Astrocyte (in vitro differentiated cells and primary cell): ENCODE results near the gene TMEM116.

Experiments used
- EZH2 ChIP-seq: IDR thresholded peaks from 2 replicates; pipeline ENCODE4 v1.6.1; 2012; ENCODE audit warnings: mild to moderate bottlenecking, low read length, inconsistent platforms; ENCODE audit not compliant: insufficient read depth
- TF ChIP-seq, protein P1 (sequence below): IDR thresholded peaks from 2 replicates; pipeline ENCODE4 v1.5.1; 2011; ENCODE audit warnings: low read depth, mild to moderate bottlenecking, inconsistent platforms, low read length, moderate library complexity; ENCODE audit not compliant: insufficient read depth

DNA sequence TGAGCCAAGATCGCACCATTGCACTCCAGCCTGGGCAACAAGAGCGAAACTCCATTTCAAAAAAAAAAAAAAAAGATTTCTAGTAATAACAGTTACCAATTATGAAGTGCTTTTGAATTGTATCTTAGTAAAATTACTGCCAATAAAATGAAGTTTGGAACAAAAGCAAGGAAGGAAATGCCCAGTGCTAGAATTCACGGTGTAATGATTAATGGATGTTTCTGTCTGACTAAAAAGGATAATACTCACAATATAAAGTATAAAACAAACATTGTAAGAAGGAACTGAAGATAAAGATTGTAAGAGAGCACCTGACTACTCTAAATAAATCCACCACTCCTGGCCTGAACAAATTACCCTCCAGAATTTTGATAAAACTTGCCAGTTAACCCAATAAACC is 4.0 kb downstream of the TMEM116 start:
- TF ChIP-seq, protein P1, sequence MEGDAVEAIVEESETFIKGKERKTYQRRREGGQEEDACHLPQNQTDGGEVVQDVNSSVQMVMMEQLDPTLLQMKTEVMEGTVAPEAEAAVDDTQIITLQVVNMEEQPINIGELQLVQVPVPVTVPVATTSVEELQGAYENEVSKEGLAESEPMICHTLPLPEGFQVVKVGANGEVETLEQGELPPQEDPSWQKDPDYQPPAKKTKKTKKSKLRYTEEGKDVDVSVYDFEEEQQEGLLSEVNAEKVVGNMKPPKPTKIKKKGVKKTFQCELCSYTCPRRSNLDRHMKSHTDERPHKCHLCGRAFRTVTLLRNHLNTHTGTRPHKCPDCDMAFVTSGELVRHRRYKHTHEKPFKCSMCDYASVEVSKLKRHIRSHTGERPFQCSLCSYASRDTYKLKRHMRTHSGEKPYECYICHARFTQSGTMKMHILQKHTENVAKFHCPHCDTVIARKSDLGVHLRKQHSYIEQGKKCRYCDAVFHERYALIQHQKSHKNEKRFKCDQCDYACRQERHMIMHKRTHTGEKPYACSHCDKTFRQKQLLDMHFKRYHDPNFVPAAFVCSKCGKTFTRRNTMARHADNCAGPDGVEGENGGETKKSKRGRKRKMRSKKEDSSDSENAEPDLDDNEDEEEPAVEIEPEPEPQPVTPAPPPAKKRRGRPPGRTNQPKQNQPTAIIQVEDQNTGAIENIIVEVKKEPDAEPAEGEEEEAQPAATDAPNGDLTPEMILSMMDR = no peak
- TF ChIP-seq EZH2 = no peak
